Ishikawa (cell line): ENCODE measurements around the gene CDK12.

ENCODE experiments used
- CEBPB ChIP-seq: IDR thresholded peaks from 2 replicates; pipeline ENCODE4 v1.6.1; 2012
- EGR1 ChIP-seq: IDR thresholded peaks from 2 replicates; pipeline ENCODE4 v1.6.1; 2012
- EP300 ChIP-seq: IDR thresholded peaks from 2 replicates; pipeline ENCODE4 v1.6.1; 2012; ENCODE audit warnings: borderline replicate concordance
- FOXM1 ChIP-seq: IDR thresholded peaks from 2 replicates; pipeline ENCODE4 v1.6.1; 2012; ENCODE audit warnings: low read depth, borderline replicate concordance
- MAX ChIP-seq: IDR thresholded peaks from 2 replicates; pipeline ENCODE4 v1.6.1; 2012
- NFIC ChIP-seq: IDR thresholded peaks from 2 replicates; pipeline ENCODE4 v1.6.1; 2012
- RAD21 ChIP-seq: IDR thresholded peaks from 2 replicates; pipeline ENCODE4 v1.6.1; 2012; ENCODE audit warnings: low read depth
- REST ChIP-seq: IDR thresholded peaks from 2 replicates; pipeline ENCODE4 v1.6.1; 2012; ENCODE audit warnings: low read depth, mild to moderate bottlenecking
- TAF1 ChIP-seq: IDR thresholded peaks from 2 replicates; pipeline ENCODE4 v1.6.1; 2012; ENCODE audit warnings: low read depth, mild to moderate bottlenecking
- TEAD4 ChIP-seq: IDR thresholded peaks from 2 replicates; pipeline ENCODE4 v1.6.1; 2012
- USF1 ChIP-seq: IDR thresholded peaks from 2 replicates; pipeline ENCODE4 v1.6.1; 2012
- YY1 ChIP-seq: IDR thresholded peaks from 2 replicates; pipeline ENCODE4 v1.6.1; 2012; ENCODE audit warnings: low read depth
- ZBTB7A ChIP-seq: IDR thresholded peaks from 2 replicates; pipeline ENCODE4 v1.6.1; 2012; ENCODE audit warnings: low read depth

- TF ChIP-seq MAX (no peak), EGR1 (no peak), REST (no peak), FOXM1 (no peak), EP300 (no peak), CEBPB (no peak), RAD21 (no peak), NFIC (no peak), YY1 (no peak), TAF1 (no peak), ZBTB7A (no peak), TEAD4 (no peak), USF1 (no peak)
Measured at GRCh38 chr17:39569126-39569525, 107.8 kb downstream of the CDK12 start.
